DMS53 treated with DMSO at 0.1 percent for 48 hours (cell line): ENCODE measurements around the gene ZFYVE26.
A peak's percentile ranks its signal among the peaks of the same experiment; 100 is the strongest.
"Not testable (repeated sequence)": the region's sequence is repeated elsewhere in the genome, so short reads cannot be mapped to it uniquely, and the experiment has no call there.

Experiments used
- DNase-seq: peaks from one replicate; lab custom pipeline; 2025; ENCODE audit not compliant: unreplicated experiment; lab: John Stamatoyannopoulos, UW

ZFYVE26 gene

DNA sequence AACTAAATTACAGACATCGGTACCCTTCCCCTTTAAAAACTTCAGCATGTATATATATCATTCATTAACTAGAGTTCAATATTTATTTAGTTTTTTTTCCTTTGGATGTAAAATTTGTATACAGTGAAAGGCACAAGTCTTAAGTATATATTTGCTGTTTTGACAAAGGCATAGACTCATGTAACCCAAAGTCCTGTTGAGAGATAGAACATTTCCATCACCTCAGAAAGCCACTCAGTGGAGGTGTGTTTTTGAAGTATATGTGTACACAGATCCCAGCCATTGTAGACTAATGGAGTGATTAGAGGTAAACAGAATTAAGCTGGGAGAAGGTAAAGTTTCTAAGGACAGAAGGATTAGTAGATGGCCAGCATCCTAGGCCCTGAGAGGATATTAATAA, 99.3 kb downstream of the ZFYVE26 start:
- DNase-seq = no peak

DNA sequence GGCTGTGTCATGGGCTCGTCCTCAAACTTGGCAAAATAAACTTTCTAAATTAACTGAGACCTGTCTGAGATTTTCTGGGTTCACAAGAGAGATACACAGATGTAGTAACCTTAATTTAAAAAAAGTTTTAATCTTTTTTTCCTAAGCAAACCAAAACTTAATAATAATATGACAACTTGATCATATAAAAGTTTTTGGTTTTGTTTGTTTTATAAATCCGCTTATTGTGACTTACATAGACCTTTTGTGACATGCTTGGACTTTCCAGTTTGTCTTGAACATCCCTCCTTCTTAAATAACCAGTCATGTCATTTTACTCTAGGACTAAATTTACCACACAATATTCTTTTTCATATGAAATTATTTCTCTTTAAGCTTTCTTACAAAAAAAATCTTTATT, 106.2 kb downstream of the ZFYVE26 start:
- DNase-seq = no peak

DNA sequence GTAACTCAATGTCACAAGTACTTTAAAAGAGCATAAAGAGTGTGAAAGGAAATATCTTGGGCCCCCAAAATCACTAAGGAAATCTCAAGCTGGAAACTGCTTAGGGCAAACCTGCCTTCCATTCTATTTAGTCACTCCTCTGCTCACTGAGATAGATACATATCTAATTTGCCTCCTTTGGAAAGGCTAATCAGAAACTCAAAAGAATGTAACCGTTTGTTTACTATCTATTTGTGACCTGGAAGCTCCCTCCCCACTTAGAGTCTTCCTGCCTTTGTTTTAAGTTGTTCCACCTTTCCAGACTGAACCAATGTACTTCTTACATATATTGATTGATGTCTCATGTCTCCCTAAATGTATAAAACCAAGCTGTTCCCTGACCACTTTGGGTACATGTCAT, 106.6 kb downstream of the ZFYVE26 start:
- not testable (repeated sequence) for DNase-seq

- not testable (repeated sequence) for DNase-seq
Observed at GRCh38 chr14:67709346-67709745, 107.0 kb downstream of the ZFYVE26 start.

GRCh38 chr14:67705211-67705610, 111.2 kb downstream of the ZFYVE26 start:
- DNase-seq = no peak

- DNase-seq = peak; percentile 67
Observed at GRCh38 chr14:67704484-67705089, 111.8 kb downstream of the ZFYVE26 start.

- DNase-seq = no peak
Observed at GRCh38 chr14:67703997-67704396, 112.4 kb downstream of the ZFYVE26 start.

- DNase-seq = not testable (repeated sequence)
Observed at GRCh38 chr14:67701492-67701891, 114.9 kb downstream of the ZFYVE26 start, which contains the start of gene RDH12. RDH12 (plus strand) TSS chr14:67701886; CDS start chr14:67722643, 20,757 bp downstream.

DNA sequence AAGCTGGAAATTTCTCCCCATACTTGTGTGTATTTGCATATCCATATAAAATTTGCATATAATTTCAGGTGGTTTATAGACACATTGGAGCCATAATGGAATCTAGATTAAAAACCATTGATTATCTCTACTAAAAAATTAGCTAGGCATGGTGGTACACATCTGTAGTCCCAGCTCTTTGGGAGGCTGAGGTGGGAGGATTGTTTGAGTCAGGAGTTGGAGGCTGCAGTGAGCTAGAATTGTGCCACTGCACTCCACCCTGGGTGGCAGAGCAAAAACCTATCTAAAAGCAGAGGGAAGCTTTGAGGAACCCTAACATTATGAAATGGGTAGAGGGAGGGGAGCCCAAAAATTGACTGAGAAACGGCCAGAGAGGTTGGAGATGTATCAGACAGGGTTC, 118.2 kb downstream of the ZFYVE26 start:
- DNase-seq = no peak

DNA sequence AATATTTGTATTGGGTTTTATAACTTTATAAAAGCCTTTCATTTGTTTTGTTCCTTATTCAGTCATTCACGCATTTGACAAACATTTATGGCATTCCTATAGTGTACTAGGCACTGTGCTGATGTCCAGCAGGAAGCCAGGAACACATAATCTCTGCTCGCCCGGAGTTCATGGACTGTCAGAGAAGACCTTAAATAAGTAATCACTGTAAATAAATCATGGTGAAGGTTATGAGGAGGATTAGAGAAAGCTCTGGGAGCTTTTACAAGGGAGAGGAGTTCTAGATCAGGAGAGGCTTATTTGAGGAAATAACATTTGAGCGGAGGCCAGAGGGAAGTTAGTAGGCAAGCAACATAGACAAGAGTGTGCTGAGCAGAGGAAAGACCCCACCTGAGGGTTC, 119.4 kb downstream of the ZFYVE26 start:
- DNase-seq = no peak
